GM06990 (cell line): ENCODE measurements around the gene AZU1.
"Not testable (repeated sequence)": the region's sequence is repeated elsewhere in the genome, so short reads cannot be mapped to it uniquely, and the experiment has no call there.

ENCODE experiments used
- DNase-seq: peaks from one replicate; pipeline ENCODE4 v3.0.0-alpha.2; 2011; ENCODE audit not compliant: insufficient read length; ENCODE audit errors: extremely low read depth
- H3K27me3 ChIP-seq: replicated peaks from 2 replicates; pipeline ENCODE4 v1.6.0; 2011; ENCODE audit warnings: low read length; ENCODE audit not compliant: control insufficient read depth, insufficient read depth
- H3K36me3 ChIP-seq: 2 replicates; pipeline ENCODE4 v1.5.1; 2011; ENCODE audit warnings: low read length; ENCODE audit not compliant: control insufficient read depth, insufficient read depth
- H3K4me3 ChIP-seq: replicated peaks from 2 replicates; pipeline ENCODE4 v1.5.1; 2011; ENCODE audit warnings: low read depth, mild to moderate bottlenecking, control low read depth, low read length
- CTCF ChIP-seq: IDR thresholded peaks from 2 replicates; pipeline ENCODE4 v1.5.1; 2011; ENCODE audit warnings: low read length, control low read depth, mild to moderate bottlenecking, inconsistent platforms; ENCODE audit not compliant: insufficient read depth, poor library complexity, severe bottlenecking

AZU1 gene

GRCh38 chr19:850221-850978 is 22.8 kb downstream of the AZU1 start:
- DNase-seq, result no peak
- no peak for TF ChIP-seq CTCF
- Histone ChIP-seq H3K4me3 (no peak overlapping the region), H3K36me3 (no peaks in the 10 kb centered on the region), H3K27me3 (peaks cover 1% of the 10 kb centered on the region)

DNA sequence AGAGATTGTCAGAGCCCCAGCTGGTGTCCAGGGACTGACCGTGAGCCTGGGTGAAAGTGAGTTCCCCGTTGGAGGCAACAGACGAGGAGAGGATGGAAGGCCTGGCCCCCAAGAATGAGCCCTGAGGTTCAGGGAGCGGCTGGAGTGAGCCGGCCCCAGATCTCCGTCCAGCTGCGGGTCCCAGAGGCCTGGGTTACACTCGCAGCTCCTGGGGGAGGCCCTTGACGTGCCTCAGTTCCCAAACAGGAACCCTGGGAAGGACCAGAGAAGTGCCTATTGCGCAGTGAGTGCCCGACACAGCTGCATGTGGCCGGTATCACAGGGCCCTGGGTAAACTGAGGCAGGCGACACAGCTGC is 23.3 kb downstream of the AZU1 start:
- DNase-seq, result no peak
- Histone ChIP-seq H3K27me3 (peaks cover 1% of the 10 kb centered on the region), H3K4me3 (no peak overlapping the region), H3K36me3 (no peaks in the 10 kb centered on the region)
- TF ChIP-seq CTCF, result no peak

GRCh38 chr19:852136-853013 is 24.7 kb downstream of the AZU1 start, which contains the start of gene ELANE:
Gene ELANE (plus strand): TSS chr19:852303. CDS start chr19:852329, 26 bp downstream.
- TF ChIP-seq CTCF, result no peak
- DNase-seq, result no peak
- H3K36me3 ChIP-seq, result no peaks in the 10 kb centered on the region
- no peak within 1 kb of the TSS for H3K4me3 ChIP-seq
- H3K27me3 ChIP-seq, result peaks cover 1% of the 10 kb centered on the region

- H3K36me3 ChIP-seq, result no peaks in the 10 kb centered on the region
- H3K27me3 ChIP-seq, result peaks cover 1% of the 10 kb centered on the region
- no peak for TF ChIP-seq CTCF
- no peak for DNase-seq
- no peak overlapping the region for H3K4me3 ChIP-seq
These were observed 25.5 kb downstream of the AZU1 start for GRCh38 chr19:853014-853585.

GRCh38 chr19:853614-854220 is 26.1 kb downstream of the AZU1 start:
- H3K4me3 ChIP-seq, DNase-seq, H3K27me3 ChIP-seq, H3K36me3 ChIP-seq: not testable (repeated sequence)
